Measurements from ENCODE around the gene ATAD5.

Gene ATAD5

GRCh38 chr17:30933966-30934365, 102.2 kb downstream of the ATAD5 start:
- H3K4me3 ChIP-seq (ENCODE audit: low read depth, low read length) = no peak overlapping the region
- TF ChIP-seq MYC (IDR thresholded peaks at IDR 0.05; ENCODE audit: low read depth, low read length) = no peak
- no peak for TF ChIP-seq CTCF (IDR thresholded peaks at IDR 0.05; ENCODE audit: low read depth, low read length)
- TF ChIP-seq MAX (IDR thresholded peaks at IDR 0.05; ENCODE audit: low read depth, low read length) = no peak
- no peak for TF ChIP-seq POLR2A (IDR thresholded peaks at IDR 0.05; ENCODE audit: extremely low read depth, insufficient read length)
- DNase-seq (ENCODE audit: low read depth) = no peak

- H3K4me3 ChIP-seq (ENCODE audit: low read depth, low read length) = no peak overlapping the region
- TF ChIP-seq CTCF (IDR thresholded peaks at IDR 0.05; ENCODE audit: low read depth, low read length) (no peak), MAX (IDR thresholded peaks at IDR 0.05; ENCODE audit: low read depth, low read length) (no peak), MYC (IDR thresholded peaks at IDR 0.05; ENCODE audit: low read depth, low read length) (no peak), POLR2A (IDR thresholded peaks at IDR 0.05; ENCODE audit: extremely low read depth, insufficient read length) (no peak)
- DNase-seq (ENCODE audit: low read depth) = no peak
Measured at GRCh38 chr17:30939051-30939689, 107.4 kb downstream of the ATAD5 start.

GRCh38 chr17:30942308-30943079, 110.7 kb downstream of the ATAD5 start:
- DNase-seq (ENCODE audit: low read depth) = no peak
- no peak for TF ChIP-seq MAX (IDR thresholded peaks at IDR 0.05; ENCODE audit: low read depth, low read length)

More at GRCh38 chr17:30942308-30943079, 110.7 kb downstream of the ATAD5 start:
- H3K4me3 ChIP-seq (ENCODE audit: low read depth, low read length) = no peak overlapping the region

Measured in NB4 (cell line).